HepG2 (cell line): Measurements from ENCODE around the gene ABCC2. TPM values are rescaled to one million over a fixed set of nuclear protein-coding genes. Genes with fewer than 3 reads are reported as not detected.
A peak's percentile ranks its signal among the peaks of the same experiment; 100 is the strongest.

ENCODE experiments used
- CREB1 ChIP-seq, 2 experiments: fragments of 450-650 bp in 1 of 2; IDR thresholded peaks; 2 replicates each; pipeline ENCODE4 v1.6.1; 2016 to 2017; ENCODE audit warnings: control low read depth in 1 of 2, mild to moderate bottlenecking in 1 of 2, missing compliant biosample characterization in 1 of 2, missing genetic modification characterization in 1 of 2
- EED ChIP-seq: sonication (generic); formaldehyde crosslinking; IDR thresholded peaks from 2 replicates; pipeline ENCODE4 v1.5.0; 2020; ENCODE audit warnings: mild to moderate bottlenecking, missing genetic modification reagents
- GATA4 ChIP-seq: sonication (generic); IDR thresholded peaks from 2 replicates; pipeline ENCODE4 v1.6.1; 2016; ENCODE audit warnings: antibody characterized with exemption, low read depth, borderline replicate concordance
- HNF4A ChIP-seq: sonication (generic); formaldehyde crosslinking; IDR thresholded peaks from 2 replicates; pipeline ENCODE4 v1.4.0; 2020; ENCODE audit warnings: missing genetic modification reagents
- MAFK ChIP-seq, 2 experiments: IDR thresholded peaks in 1 of 2; conservative IDR thresholded peaks in 1 of 2; 2 replicates each; pipeline ENCODE4 v1.6.1; 2011; ENCODE audit warnings: improper control_type of control experiment in 2 of 2, low read length in 2 of 2
- MEIS1 ChIP-seq: sonication (generic); formaldehyde crosslinking; IDR thresholded peaks from 2 replicates; pipeline ENCODE4 v1.9.0; 2021; ENCODE audit warnings: mild to moderate bottlenecking, missing genetic modification reagents, moderate library complexity, borderline replicate concordance
- NFE2 ChIP-seq: sonication (generic); formaldehyde crosslinking; IDR thresholded peaks from 2 replicates; pipeline ENCODE4 v1.4.0; 2020; ENCODE audit warnings: missing genetic modification reagents
- RELA ChIP-seq: sonication (generic); formaldehyde crosslinking; IDR thresholded peaks from 2 replicates; pipeline ENCODE4 v1.4.0; 2020; ENCODE audit warnings: missing genetic modification reagents
- SNAPC4 ChIP-seq: sonication (generic); formaldehyde crosslinking; IDR thresholded peaks from 2 replicates; pipeline ENCODE4 v1.4.0; 2020; ENCODE audit warnings: mild to moderate bottlenecking, missing genetic modification reagents
- SOX13 ChIP-seq, 3 experiments: fragments of 450-650 bp in 1 of 3; sonication (generic) in 1 of 3; formaldehyde crosslinking in 1 of 3; IDR thresholded peaks in 2 of 3; conservative IDR thresholded peaks in 1 of 3; 2 replicates each; pipeline versions ENCODE4 v1.5.0 to v1.6.1; 2016 to 2020; ENCODE audit warnings: antibody characterized with exemption in 1 of 3, mild to moderate bottlenecking in 1 of 3, missing compliant biosample characterization in 1 of 3, missing genetic modification reagents in 1 of 3, moderate library complexity in 1 of 3
- ZBTB46 ChIP-seq: sonication (generic); formaldehyde crosslinking; IDR thresholded peaks from 2 replicates; pipeline ENCODE4 v1.4.0; 2020; ENCODE audit warnings: mild to moderate bottlenecking, missing genetic modification reagents, borderline replicate concordance
- ZFP1 ChIP-seq: IDR thresholded peaks from 2 replicates; pipeline ENCODE4 v1.6.1; 2016
- ZNF232 ChIP-seq: sonication (generic); formaldehyde crosslinking; IDR thresholded peaks from 2 replicates; pipeline ENCODE4 v1.4.0; 2020; ENCODE audit warnings: missing genetic modification reagents, borderline replicate concordance
- ZNF382 ChIP-seq: sonication (generic); formaldehyde crosslinking; IDR thresholded peaks from 2 replicates; pipeline ENCODE4 v1.5.0; 2020; ENCODE audit warnings: missing genetic modification reagents, mild to moderate bottlenecking, borderline replicate concordance
- ZNF383 ChIP-seq: sonication (generic); formaldehyde crosslinking; IDR thresholded peaks from 2 replicates; pipeline ENCODE4 v1.4.0; 2020; ENCODE audit warnings: missing genetic modification reagents, mild to moderate bottlenecking, borderline replicate concordance
- polyA plus RNA-seq, 8 experiments: library from polyadenylated mRNA; depleted of rRNA in 3 of 8; stranded (reverse) in 7 of 8; unstranded in 1 of 8; fragments of >200 nt; fragmentation: Illumina TruSeq in 4 of 8; extraction: Trizol in 4 of 8; gene quantifications; 2 replicates each; pipeline versions ENCODE4 v1.2.1 to v1.2.3, GENCODE V29; 2011 to 2016; ENCODE audit warnings: low read depth in 4 of 8, missing spikeins in 1 of 8, mixed read lengths in 1 of 8; ENCODE audit not compliant: insufficient read depth in 1 of 8
- total RNA-seq, 5 experiments: library from RNA; depleted of rRNA; stranded (reverse); fragments of >200 nt; fragmentation: Illumina TruSeq; extraction: Trizol; gene quantifications; 2 replicates each; pipeline ENCODE4 v1.2.3, GENCODE V29; 2016; ENCODE audit warnings: low read depth in 1 of 5
- TF ChIP-seq, protein P1 (sequence below): sonication (generic); formaldehyde crosslinking; IDR thresholded peaks from 2 replicates; pipeline ENCODE4 v1.5.0; 2020; ENCODE audit warnings: mild to moderate bottlenecking, missing genetic modification reagents
- TF ChIP-seq, protein P2 (sequence below): sonication (generic); formaldehyde crosslinking; IDR thresholded peaks from 2 replicates; pipeline ENCODE4 v1.4.0; 2020; ENCODE audit warnings: missing genetic modification reagents

ABCC2 gene
- total and polyA plus RNA-seq, 2 of the 13 experiments (the other 11 are each of a cell fraction or from before 2014, with no cell fraction given) = 181 to 497 TPM

GRCh38 chr10:99775850-99776249, 6.6 kb upstream of the ABCC2 start (continued):
- TF ChIP-seq ZBTB46 (CRISPR knock-in tag) (no peak), MAFK (conservative IDR thresholded peaks at IDR 0.05 in 1 of 2, IDR thresholded peaks at IDR 0.05 in 1 of 2; ENCODE audit: low read length in 2 of 2) (peak; percentile 75 to 93), CREB1 (IDR thresholded peaks at IDR 0.05) (no peak), CREB1 (CRISPR knock-in tag; IDR thresholded peaks at IDR 0.05) (no peak), NFE2 (CRISPR knock-in tag) (0 out of 2 replicates have a peak, but pooled peaks have one; percentile 43), SNAPC4 (no peak), EED (CRISPR knock-in tag) (no peak), SOX13 (IDR thresholded peaks at IDR 0.05) (no peak), SOX13 (CRISPR knock-in tag; conservative IDR thresholded peaks at IDR 0.05 in 1 of 2, IDR thresholded peaks at IDR 0.05 in 1 of 2) (peak in 1 of 2 experiments; percentile 17; a peak in 1 of 4 replicates), MEIS1 (CRISPR knock-in tag) (no peak), ZNF232 (no peak), GATA4 (no peak), HNF4A (CRISPR knock-in tag) (peak; percentile 14; the same call in 1 of the 2 replicates), ZFP1 (CRISPR knock-in tag) (no peak), ZNF383 (CRISPR knock-in tag) (no peak), RELA (CRISPR knock-in tag) (no peak), ZNF382 (CRISPR knock-in tag) (no peak)
- TF ChIP-seq, protein P1, sequence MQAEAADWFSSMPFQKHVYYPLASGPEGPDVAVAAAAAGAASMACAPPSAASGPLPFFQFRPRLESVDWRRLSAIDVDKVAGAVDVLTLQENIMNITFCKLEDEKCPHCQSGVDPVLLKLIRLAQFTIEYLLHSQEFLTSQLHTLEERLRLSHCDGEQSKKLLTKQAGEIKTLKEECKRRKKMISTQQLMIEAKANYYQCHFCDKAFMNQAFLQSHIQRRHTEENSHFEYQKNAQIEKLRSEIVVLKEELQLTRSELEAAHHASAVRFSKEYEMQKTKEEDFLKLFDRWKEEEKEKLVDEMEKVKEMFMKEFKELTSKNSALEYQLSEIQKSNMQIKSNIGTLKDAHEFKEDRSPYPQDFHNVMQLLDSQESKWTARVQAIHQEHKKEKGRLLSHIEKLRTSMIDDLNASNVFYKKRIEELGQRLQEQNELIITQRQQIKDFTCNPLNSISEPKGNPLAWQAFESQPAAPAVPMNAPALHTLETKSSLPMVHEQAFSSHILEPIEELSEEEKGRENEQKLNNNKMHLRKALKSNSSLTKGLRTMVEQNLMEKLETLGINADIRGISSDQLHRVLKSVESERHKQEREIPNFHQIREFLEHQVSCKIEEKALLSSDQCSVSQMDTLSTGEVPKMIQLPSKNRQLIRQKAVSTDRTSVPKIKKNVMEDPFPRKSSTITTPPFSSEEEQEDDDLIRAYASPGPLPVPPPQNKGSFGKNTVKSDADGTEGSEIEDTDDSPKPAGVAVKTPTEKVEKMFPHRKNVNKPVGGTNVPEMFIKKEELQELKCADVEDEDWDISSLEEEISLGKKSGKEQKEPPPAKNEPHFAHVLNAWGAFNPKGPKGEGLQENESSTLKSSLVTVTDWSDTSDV = no peak
- TF ChIP-seq, protein P2, sequence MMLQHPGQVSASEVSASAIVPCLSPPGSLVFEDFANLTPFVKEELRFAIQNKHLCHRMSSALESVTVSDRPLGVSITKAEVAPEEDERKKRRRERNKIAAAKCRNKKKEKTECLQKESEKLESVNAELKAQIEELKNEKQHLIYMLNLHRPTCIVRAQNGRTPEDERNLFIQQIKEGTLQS (CRISPR knock-in tag) = peak; percentile 72; the same call in 1 of the 2 replicates
